Kidney (tissue), 14 donors: ENCODE data around the gene NR3C2. TPM values are rescaled to one million over a fixed set of nuclear protein-coding genes. Genes with fewer than 3 reads are reported as not detected.
A peak's percentile ranks its signal among the peaks of the same experiment; 100 is the strongest.

Experiments used
- DNase-seq, 5 donors: peaks; one replicate each; pipeline ENCODE4 v3.0.0-alpha.2; 2013 to 2020
- FAIRE-seq: peaks from 2 replicates; lab custom pipeline; 2012; peaks lifted over from hg19 to GRCh38; lab: Jason Lieb, UNC
- H3K27ac ChIP-seq, 2 donors: one replicate each; pipeline ENCODE4 v1.7.0; 2013; ENCODE audit warnings: low read depth in 2 of 2, low read length in 2 of 2, inconsistent platforms in 1 of 2
- H3K27me3 ChIP-seq: one replicate; pipeline ENCODE4 v1.7.1; 2013; ENCODE audit warnings: low read length, inconsistent platforms; ENCODE audit not compliant: control insufficient read depth, insufficient read depth
- H3K36me3 ChIP-seq, 3 donors: one replicate each; pipeline versions ENCODE4 v1.7.0 to v1.7.1; 2013; ENCODE audit warnings: low read length in 3 of 3, control low read depth in 1 of 3, inconsistent platforms in 1 of 3; ENCODE audit not compliant: insufficient read depth in 3 of 3, control insufficient read depth in 2 of 3
- H3K4me1 ChIP-seq, 3 donors: one replicate each; pipeline versions ENCODE4 v1.7.0 to v1.7.1; 2013; ENCODE audit warnings: low read length in 3 of 3, inconsistent platforms in 1 of 3, low read depth in 1 of 3; ENCODE audit not compliant: control insufficient read depth in 2 of 3, insufficient read depth in 2 of 3
- H3K4me3 ChIP-seq, 3 donors: one replicate each; pipeline versions ENCODE4 v1.7.0 to v1.8.1; 2013; ENCODE audit warnings: low read length in 3 of 3, control low read depth in 1 of 3, inconsistent platforms in 1 of 3
- H3K9ac ChIP-seq, 3 donors: one replicate each; pipeline versions ENCODE4 v1.7.0 to v1.7.1; 2013; ENCODE audit warnings: low read length in 3 of 3, control low read depth in 1 of 3, inconsistent platforms in 1 of 3
- H3K9me3 ChIP-seq, 3 donors: one replicate each; pipeline versions ENCODE4 v1.7.0 to v1.7.1; 2013; ENCODE audit warnings: low read length in 3 of 3, control low read depth in 1 of 3, inconsistent platforms in 1 of 3; ENCODE audit not compliant: control insufficient read depth in 2 of 3, insufficient read depth in 1 of 3
- intact Hi-C: fragments of 100-400 bp; cut with DNase I; formaldehyde crosslinking; loops from one replicate; pipeline ENCODE4 v1.11.1; 2022
- polyA plus RNA-seq: library from polyadenylated mRNA; stranded (reverse); fragments of 350-450 nt; fragmentation: Illumina TruSeq; extraction: RNeasy Lipid Tissue Mini Kit (QIAGEN cat#74804); gene quantifications from one replicate; pipeline ENCODE4 v1.2.3, GENCODE V29; 2014; ENCODE audit warnings: low read depth, low replicate concordance; ENCODE audit not compliant: insufficient read depth
- total RNA-seq: library from RNA; stranded (reverse); fragmentation: NEBNext Ultra II Directional; extraction: Animal tissue kit (Norgen Biotek cat#: 25700); gene quantifications from one replicate; pipeline ENCODE4 v1.2.1, GENCODE V29; 2021
- TF ChIP-seq, protein P1 (sequence below): IDR thresholded peaks from 3 replicates; pipeline ENCODE4 v1.5.1; 2012; ENCODE audit warnings: mild to moderate bottlenecking, moderate library complexity, borderline replicate concordance; ENCODE audit not compliant: insufficient read depth; ENCODE audit errors: extremely low read depth
- donor health status: control.
- donor health status: control.
- donor health status: control.
- donor health status: control.
- donor health status: control.
- donor health status: DM: yes; HTN: yes; CAD: no.
- donor health status: Normal renal cell carcinoma (clear cell type).

Gene NR3C2
- total and polyA plus RNA-seq, 2 donors from 2014 or later: 8.7 to 43.4 TPM

DNA sequence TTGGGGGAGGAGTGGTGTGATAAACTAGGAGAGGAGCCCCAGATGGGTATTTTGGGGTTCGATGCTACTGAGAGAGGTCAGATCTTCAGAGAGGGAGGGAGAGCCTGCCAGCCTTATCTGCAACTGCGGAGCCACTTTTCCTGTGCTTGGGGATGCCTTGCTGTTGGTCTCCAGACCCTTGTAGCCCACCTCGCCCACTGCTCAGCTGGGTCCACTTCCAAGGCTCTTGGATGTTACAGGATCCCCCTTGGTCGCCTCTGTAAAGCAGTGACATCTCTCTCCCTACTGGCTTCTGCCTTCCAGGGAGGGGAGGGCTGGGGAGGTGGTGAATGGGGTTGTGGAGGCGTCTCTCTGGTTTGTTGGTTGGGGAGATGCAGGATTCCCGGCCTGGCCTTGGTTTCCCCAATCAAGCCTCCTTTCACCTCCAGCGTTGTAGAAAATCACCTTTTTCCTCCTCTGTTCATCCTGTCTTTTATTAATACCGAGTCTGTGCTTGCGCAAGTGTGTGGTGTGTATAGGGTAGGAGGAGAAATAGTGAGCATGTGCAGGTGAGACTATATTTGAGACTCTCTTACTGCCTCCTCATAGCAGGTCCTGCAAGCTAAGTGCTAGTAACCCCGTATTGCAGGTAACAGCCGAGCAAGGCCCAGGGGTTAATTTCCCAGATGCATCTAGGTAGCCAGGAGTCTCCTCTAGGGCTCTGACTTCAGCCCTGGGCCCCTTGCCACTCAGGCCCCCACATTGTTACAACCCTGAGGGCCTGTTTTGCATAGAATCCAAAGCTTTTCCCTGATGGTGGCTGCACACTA is 372.9 kb downstream of the NR3C2 start:
- FAIRE-seq: no peak
- no peaks in the 10 kb centered on the region for H3K27me3 ChIP-seq

DNA sequence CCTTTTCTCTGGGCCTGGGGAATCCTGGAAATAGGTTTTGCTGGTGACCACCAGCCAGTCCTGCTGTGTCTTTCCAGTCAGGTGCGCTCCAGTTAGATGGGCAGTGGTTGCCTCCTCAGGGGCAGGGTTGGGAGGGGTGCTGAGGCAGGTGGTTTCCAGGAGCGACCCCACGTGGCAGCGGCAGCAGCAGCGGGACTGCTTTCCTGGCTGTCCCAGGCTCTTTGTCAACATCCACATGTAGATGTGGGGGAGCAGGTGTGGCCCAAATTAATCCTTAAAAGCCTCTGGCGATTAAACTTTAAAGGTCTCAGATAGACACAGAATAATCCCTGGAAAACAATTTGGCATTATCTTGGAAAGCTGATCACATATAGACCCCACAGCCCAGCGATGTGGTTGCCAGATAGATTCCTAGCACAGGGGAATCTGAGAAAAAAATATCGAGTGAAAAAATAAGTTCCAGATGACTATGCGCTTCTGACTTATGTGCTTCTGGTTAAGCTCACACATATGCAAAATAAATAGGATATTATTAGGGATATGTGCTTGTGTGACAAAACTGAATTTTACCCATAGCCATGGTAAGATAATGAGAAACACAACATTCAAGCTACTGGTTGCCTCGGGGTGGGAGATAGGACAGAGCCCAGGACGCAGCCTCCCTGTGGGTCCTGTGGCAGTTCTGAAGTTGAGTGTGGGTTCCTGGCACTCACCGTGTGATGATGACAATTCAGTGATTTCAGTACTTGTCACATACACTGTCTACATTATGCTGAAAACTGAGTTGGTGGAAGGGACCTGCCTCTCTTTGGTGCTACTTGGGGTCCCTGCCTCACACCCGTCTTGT is 373.9 kb downstream of the NR3C2 start:
- TF ChIP-seq, protein P1, sequence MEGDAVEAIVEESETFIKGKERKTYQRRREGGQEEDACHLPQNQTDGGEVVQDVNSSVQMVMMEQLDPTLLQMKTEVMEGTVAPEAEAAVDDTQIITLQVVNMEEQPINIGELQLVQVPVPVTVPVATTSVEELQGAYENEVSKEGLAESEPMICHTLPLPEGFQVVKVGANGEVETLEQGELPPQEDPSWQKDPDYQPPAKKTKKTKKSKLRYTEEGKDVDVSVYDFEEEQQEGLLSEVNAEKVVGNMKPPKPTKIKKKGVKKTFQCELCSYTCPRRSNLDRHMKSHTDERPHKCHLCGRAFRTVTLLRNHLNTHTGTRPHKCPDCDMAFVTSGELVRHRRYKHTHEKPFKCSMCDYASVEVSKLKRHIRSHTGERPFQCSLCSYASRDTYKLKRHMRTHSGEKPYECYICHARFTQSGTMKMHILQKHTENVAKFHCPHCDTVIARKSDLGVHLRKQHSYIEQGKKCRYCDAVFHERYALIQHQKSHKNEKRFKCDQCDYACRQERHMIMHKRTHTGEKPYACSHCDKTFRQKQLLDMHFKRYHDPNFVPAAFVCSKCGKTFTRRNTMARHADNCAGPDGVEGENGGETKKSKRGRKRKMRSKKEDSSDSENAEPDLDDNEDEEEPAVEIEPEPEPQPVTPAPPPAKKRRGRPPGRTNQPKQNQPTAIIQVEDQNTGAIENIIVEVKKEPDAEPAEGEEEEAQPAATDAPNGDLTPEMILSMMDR: no peak
- H3K9ac ChIP-seq: no peak overlapping the region
- H3K36me3 ChIP-seq: peaks cover 0 to 11% (median 4%) of the 10 kb centered on the region in 3 donors
- H3K27ac ChIP-seq: no peak overlapping the region
- peaks cover 0 to 21% (median 11%) of the 10 kb centered on the region in 3 donors for H3K4me1 ChIP-seq
- H3K4me3 ChIP-seq: no peak overlapping the region
- DNase-seq (no peak), FAIRE-seq (no peak)
- no peaks in the 10 kb centered on the region for H3K27me3 ChIP-seq
- H3K9me3 ChIP-seq: no peaks in the 10 kb centered on the region
- intact Hi-C loops: no loop called here

More for the DNA sequence above, 372.9 kb downstream of the NR3C2 start:
- Histone ChIP-seq H3K27ac (no peak overlapping the region), H3K9me3 (no peaks in the 10 kb centered on the region), H3K4me3 (no peak overlapping the region), H3K36me3 (peaks cover 0 to 11% (median 4%) of the 10 kb centered on the region in 3 donors), H3K9ac (no peak overlapping the region), H3K4me1 (peaks cover 0 to 21% (median 11%) of the 10 kb centered on the region in 3 donors)
- TF ChIP-seq, protein P1: no peak
- intact Hi-C loops: no loop called here
- DNase-seq: peak in 1 of 5 donors; percentile 24

DNA sequence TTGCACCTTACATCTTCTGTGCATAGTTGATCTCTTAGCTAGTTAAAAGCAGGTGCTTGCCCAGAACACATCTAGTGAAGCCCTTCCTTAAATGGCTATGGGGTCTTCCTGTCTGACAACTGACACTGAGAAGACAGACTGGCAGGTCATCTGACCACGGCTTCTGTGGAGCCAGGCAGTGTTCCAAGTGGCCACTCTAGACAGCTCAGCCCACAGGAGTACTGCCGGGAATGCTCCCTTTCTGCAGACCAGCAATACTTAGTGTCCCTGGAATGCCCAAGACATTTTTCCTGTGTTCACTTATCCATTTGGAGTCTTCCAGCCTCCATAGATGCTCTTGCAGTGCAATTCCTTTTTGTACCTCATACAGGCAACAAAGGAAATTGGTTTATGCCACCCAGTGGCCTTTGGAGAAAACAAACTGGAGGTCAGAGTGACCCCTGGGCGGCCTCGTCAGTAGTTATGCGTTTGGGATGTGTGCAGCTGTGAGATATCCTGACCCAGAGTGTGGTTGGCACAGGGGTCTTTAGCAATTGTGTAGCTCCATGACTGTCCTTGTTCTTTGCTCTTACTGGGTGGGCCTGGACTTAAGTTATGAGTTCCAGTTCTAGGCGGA is 374.8 kb downstream of the NR3C2 start:
- Histone ChIP-seq H3K4me1 (peaks cover under 1 to 21% (median 11%) of the 10 kb centered on the region in 3 donors), H3K36me3 (peaks cover 0 to 11% (median 4%) of the 10 kb centered on the region in 3 donors), H3K27me3 (no peaks in the 10 kb centered on the region), H3K9me3 (no peaks in the 10 kb centered on the region), H3K4me3 (no peak overlapping the region), H3K9ac (no peak overlapping the region), H3K27ac (no peak overlapping the region)
- TF ChIP-seq, protein P1: no peak
- DNase-seq (peak in 1 of 5 donors; percentile 20), FAIRE-seq (no peak)
- intact Hi-C loops: no loop called here
